Measurements from ENCODE around the gene GPN2.
A peak's percentile ranks its signal among the peaks of the same experiment; 100 is the strongest.

The GPN2 gene

GRCh38 chr1:26889551-26890466 lies at the start of gene GPN2:
Gene GPN2, minus strand, starts transcription at chr1:26890283. Its CDS starts 187 bp downstream, at chr1:26890096.
- peak in 55 of 56 donors; percentile 11 to 90 (median 71) for DNase-seq

GRCh38 chr1:26938659-26939025 lies 48.6 kb upstream of the GPN2 start:
- no peak for DNase-seq

- no peak for DNase-seq
Measured at GRCh38 chr1:26938004-26938658, 48.0 kb upstream of the GPN2 start.

- no peak for DNase-seq
Measured at GRCh38 chr1:26936823-26937222, 46.7 kb upstream of the GPN2 start.

- DNase-seq: no peak
Measured at GRCh38 chr1:26932531-26932930, 42.4 kb upstream of the GPN2 start.

- no peak for DNase-seq
Measured at GRCh38 chr1:26923711-26924110, 33.6 kb upstream of the GPN2 start.

- no peak for DNase-seq
Measured at GRCh38 chr1:26922901-26923300, 32.8 kb upstream of the GPN2 start.

- no peak for DNase-seq
Measured at GRCh38 chr1:26922431-26922729, 32.3 kb upstream of the GPN2 start.

- peak; percentile 77 to 99 (median 97) for DNase-seq
Measured at GRCh38 chr1:26921540-26922430, 31.7 kb upstream of the GPN2 start, which contains the start of gene NUDC. Gene NUDC, plus strand, starts transcription at chr1:26921743. Its CDS starts 106 bp downstream, at chr1:26921849.

GRCh38 chr1:26921126-26921539 lies 31.1 kb upstream of the GPN2 start:
- peak in 1 of 56 donors; percentile 27 for DNase-seq

- no peak for DNase-seq
Measured at GRCh38 chr1:26915204-26915842, 25.2 kb upstream of the GPN2 start.

- DNase-seq: no peak
Measured at GRCh38 chr1:26913754-26914619, 23.9 kb upstream of the GPN2 start, which contains the start of gene NR0B2. Gene NR0B2, minus strand, starts transcription at chr1:26913975. Its CDS starts 35 bp downstream, at chr1:26913940.

- no peak for DNase-seq
Measured at GRCh38 chr1:26913389-26913753, 23.3 kb upstream of the GPN2 start.

GRCh38 chr1:26912147-26912490 lies 22.0 kb upstream of the GPN2 start:
- DNase-seq: no peak

GRCh38 chr1:26911399-26912146 lies 21.5 kb upstream of the GPN2 start:
- DNase-seq: no peak

GRCh38 chr1:26910343-26911160 lies 20.5 kb upstream of the GPN2 start:
- DNase-seq: no peak

- no peak for DNase-seq
Measured at GRCh38 chr1:26909951-26910342, 19.9 kb upstream of the GPN2 start.

Data from nucleus accumbens (tissue), 56 donors.